ENCODE results near the gene ANKRD22.

DNA sequence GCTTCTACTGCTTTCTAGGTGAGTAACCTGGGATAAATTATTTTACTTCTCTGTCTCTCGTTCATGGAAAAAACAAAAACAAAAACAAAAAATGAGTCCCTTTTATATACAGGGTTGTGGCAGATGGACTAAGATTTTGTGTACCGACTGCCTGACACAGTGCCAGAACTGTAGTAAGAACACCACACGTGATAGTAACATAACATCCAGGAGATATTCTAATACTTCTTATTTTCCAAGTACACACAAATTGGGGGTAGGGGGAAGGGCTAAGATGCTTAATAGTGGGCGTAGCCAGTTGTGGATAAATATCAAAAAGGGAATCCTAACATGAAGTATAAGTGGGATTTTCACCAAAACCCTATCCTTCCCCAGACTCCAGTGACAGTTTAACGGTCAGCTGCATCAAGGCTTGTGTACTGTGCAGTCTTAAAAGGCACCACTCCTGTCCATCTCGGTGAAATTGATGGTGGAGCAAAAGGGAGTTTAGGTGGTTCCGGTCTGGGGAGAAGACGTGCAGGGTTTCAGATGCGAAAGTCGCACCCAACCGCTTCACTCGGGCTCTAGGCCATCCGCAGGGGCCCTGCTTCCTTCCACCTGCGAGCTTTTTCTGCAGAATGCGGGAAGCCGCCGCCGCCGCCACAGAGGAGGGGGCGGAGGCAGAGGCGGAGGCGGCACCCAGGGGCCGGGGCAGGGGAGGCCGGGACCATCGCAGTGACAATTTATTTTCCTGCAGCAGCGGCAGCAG is 28.1 kb upstream of the ANKRD22 start, which contains the start of gene STAMBPL1:
- TF ChIP-seq, protein P1, sequence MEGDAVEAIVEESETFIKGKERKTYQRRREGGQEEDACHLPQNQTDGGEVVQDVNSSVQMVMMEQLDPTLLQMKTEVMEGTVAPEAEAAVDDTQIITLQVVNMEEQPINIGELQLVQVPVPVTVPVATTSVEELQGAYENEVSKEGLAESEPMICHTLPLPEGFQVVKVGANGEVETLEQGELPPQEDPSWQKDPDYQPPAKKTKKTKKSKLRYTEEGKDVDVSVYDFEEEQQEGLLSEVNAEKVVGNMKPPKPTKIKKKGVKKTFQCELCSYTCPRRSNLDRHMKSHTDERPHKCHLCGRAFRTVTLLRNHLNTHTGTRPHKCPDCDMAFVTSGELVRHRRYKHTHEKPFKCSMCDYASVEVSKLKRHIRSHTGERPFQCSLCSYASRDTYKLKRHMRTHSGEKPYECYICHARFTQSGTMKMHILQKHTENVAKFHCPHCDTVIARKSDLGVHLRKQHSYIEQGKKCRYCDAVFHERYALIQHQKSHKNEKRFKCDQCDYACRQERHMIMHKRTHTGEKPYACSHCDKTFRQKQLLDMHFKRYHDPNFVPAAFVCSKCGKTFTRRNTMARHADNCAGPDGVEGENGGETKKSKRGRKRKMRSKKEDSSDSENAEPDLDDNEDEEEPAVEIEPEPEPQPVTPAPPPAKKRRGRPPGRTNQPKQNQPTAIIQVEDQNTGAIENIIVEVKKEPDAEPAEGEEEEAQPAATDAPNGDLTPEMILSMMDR (IDR thresholded peaks at IDR 0.05): no peak
- TF ChIP-seq EP300 (IDR thresholded peaks at IDR 0.05) (no peak), POLR2A (IDR thresholded peaks at IDR 0.05) (no peak), POLR2AphosphoS5 (IDR thresholded peaks at IDR 0.05) (no peak)

All from upper lobe of left lung (tissue), 4 donors.